ENCODE results near the gene PROSER3. TPM values are rescaled to one million over a fixed set of nuclear protein-coding genes. Genes with fewer than 3 reads are reported as not detected.

PROSER3 gene
- total and polyA plus RNA-seq, 2 of the 13 experiments (the other 11 are each of a cell fraction or from before 2014, with no cell fraction given): 5.1 to 5.7 TPM

GRCh38 chr19:35738887-35739229 lies 19.1 kb upstream of the PROSER3 start:
- intact Hi-C loops (cut with micrococcal nuclease; ENCODE audit: unreplicated experiment): no loop called here
- no peak for FAIRE-seq
- peaks cover 20 to 49% of the 10 kb centered on the region in 2 experiments; a peak in 4 of 5 replicates for H3K36me3 ChIP-seq (replicated peaks in 1 of 2; ENCODE audit: control insufficient read depth in 1 of 2, insufficient read depth in 2 of 2, low read length in 2 of 2)
- ChIA-PET CTCF (ENCODE audit: low intra/inter-chr PET ratio, low total read pairs) (no interaction called here), POLR2A (interaction anchor here (2.2 to 4.6 kb wide), 2 partner anchors 9 to 19 kb away, joined by 10 to 69 read pairs; partner anchors contain the start of gene LIN37)
- no peak overlapping the region for H3K4me3 ChIP-seq (replicated peaks in 1 of 3; ENCODE audit: insufficient read depth in 1 of 3, low read depth in 2 of 3, low read length in 3 of 3)
- no peak overlapping the region for H3K9ac ChIP-seq (ENCODE audit: insufficient read depth, low read depth, low read length)
- H3K4me2 ChIP-seq (ENCODE audit: low read depth, low read length): no peak overlapping the region
- no peak overlapping the region for H3K27ac ChIP-seq (ENCODE audit: extremely low read length, insufficient read depth, low read length)
- no peaks in the 10 kb centered on the region for H4K20me1 ChIP-seq (ENCODE audit: insufficient read depth, low read length)
- H3K9me3 ChIP-seq (ENCODE audit: low read length): no peaks in the 10 kb centered on the region
- WGBS (ENCODE audit: low lambda C conversion rate): 100% methylated on average over 1 of the region's 2 CpGs
- in situ Hi-C loops (cut with HindIII; ENCODE audit: extremely low pct_ligation_motif_present, low pct_unique_long_range_greater_than_20kb): no loop called here
- H3K79me2 ChIP-seq (ENCODE audit: insufficient read depth, low read length): no peaks in the 10 kb centered on the region
- no peak for ATAC-seq
- DNase-seq (ENCODE audit: low spot score): no peak
- H3K4me1 ChIP-seq (ENCODE audit: insufficient read depth, low read length): peaks cover 21% of the 10 kb centered on the region
- H2AFZ ChIP-seq (ENCODE audit: low read length): no peak overlapping the region
- H3K27me3 ChIP-seq (ENCODE audit: control insufficient read depth in 1 of 2, insufficient read depth in 2 of 2, low read length in 2 of 2): no peaks in the 10 kb centered on the region
- TF ChIP-seq SNAPC4 (CRISPR knock-in tag; IDR thresholded peaks at IDR 0.05) (no peak), CTCF (CRISPR knock-in tag; IDR thresholded peaks at IDR 0.05) (no peak), CBFB (CRISPR knock-in tag; IDR thresholded peaks at IDR 0.05) (no peak), HDAC1 (CRISPR knock-in tag; IDR thresholded peaks at IDR 0.05) (no peak), FOXK1 (CRISPR knock-in tag; IDR thresholded peaks at IDR 0.05; ENCODE audit: borderline replicate concordance, low read depth) (no peak)
- no TSS peak for BruUV-seq (replicated peaks)

All from HepG2 (cell line).